ENCODE results near the gene VKORC1. TPM values are rescaled to one million over a fixed set of nuclear protein-coding genes. Genes with fewer than 3 reads are reported as not detected.

VKORC1 gene
- polyA plus RNA-seq, 1 of the 3 experiments (the other 2 are of a cell fraction), result 434 TPM

DNA sequence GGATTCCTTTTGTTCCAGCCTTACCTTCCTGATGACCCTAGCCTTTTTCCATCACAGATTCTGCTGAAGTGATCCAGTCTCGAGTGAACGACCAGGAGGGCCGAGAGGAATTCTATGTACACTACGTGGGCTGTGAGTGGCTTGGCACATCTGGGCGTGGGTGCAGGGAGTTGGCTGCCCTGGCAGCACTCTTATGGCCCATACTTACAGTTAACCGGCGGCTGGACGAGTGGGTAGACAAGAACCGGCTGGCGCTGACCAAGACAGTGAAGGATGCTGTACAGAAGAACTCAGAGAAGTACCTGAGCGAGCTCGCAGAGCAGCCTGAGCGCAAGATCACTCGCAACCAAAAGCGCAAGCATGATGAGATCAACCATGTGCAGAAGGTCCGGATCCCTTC, 25.5 kb upstream of the VKORC1 start:
- DNase-seq, result no peak
- no peak overlapping the region for H3K27ac ChIP-seq (ENCODE audit: low read depth in 2 of 2, low read length in 1 of 2)
- H3K27me3 ChIP-seq (ENCODE audit: insufficient read depth), result no peaks in the 10 kb centered on the region
- H3K9me2 ChIP-seq, result no peaks in the 10 kb centered on the region
- peaks cover 23 to 43% of the 10 kb centered on the region in 2 experiments for H3K36me3 ChIP-seq (replicated peaks in 1 of 2; ENCODE audit: control insufficient read depth in 1 of 2, insufficient read depth in 2 of 2, low read length in 1 of 2)
- H3K4me1 ChIP-seq (ENCODE audit: control insufficient read depth in 1 of 2, insufficient read depth in 2 of 2, low read depth in 1 of 2, low read length in 1 of 2), result peaks cover 6 to 8% of the 10 kb centered on the region in 2 experiments; a peak in 2 of 4 replicates
- no peak overlapping the region for H3K4me3 ChIP-seq (ENCODE audit: low read depth in 2 of 2, low read length in 1 of 2)
- H3K79me2 ChIP-seq (ENCODE audit: insufficient read depth), result peaks cover 40% of the 10 kb centered on the region
- WGBS (ENCODE audit: low lambda C conversion rate), result 96% methylated on average over 15 of the region's 16 CpGs
- H2AFZ ChIP-seq (ENCODE audit: low read depth), result no peak overlapping the region
- H3K9ac ChIP-seq, result no peak overlapping the region
- no peak overlapping the region for H3K4me2 ChIP-seq
- TF ChIP-seq GABPA (IDR thresholded peaks at IDR 0.05; ENCODE audit: low read depth) (no peak), ELF1 (IDR thresholded peaks at IDR 0.05) (no peak), EP300 (IDR thresholded peaks at IDR 0.05; ENCODE audit: borderline replicate concordance in 1 of 2, low read depth in 1 of 2, low read length in 1 of 2) (no peak), MXI1 (IDR thresholded peaks at IDR 0.05; ENCODE audit: low read depth, low read length) (no peak), NRF1 (IDR thresholded peaks at IDR 0.05; ENCODE audit: low read depth, low read length) (no peak), FOXM1 (IDR thresholded peaks at IDR 0.05; ENCODE audit: low read depth) (no peak), FOXJ3 (CRISPR knock-in tag; IDR thresholded peaks at IDR 0.05) (no peak)
- TF ChIP-seq, protein P1, sequence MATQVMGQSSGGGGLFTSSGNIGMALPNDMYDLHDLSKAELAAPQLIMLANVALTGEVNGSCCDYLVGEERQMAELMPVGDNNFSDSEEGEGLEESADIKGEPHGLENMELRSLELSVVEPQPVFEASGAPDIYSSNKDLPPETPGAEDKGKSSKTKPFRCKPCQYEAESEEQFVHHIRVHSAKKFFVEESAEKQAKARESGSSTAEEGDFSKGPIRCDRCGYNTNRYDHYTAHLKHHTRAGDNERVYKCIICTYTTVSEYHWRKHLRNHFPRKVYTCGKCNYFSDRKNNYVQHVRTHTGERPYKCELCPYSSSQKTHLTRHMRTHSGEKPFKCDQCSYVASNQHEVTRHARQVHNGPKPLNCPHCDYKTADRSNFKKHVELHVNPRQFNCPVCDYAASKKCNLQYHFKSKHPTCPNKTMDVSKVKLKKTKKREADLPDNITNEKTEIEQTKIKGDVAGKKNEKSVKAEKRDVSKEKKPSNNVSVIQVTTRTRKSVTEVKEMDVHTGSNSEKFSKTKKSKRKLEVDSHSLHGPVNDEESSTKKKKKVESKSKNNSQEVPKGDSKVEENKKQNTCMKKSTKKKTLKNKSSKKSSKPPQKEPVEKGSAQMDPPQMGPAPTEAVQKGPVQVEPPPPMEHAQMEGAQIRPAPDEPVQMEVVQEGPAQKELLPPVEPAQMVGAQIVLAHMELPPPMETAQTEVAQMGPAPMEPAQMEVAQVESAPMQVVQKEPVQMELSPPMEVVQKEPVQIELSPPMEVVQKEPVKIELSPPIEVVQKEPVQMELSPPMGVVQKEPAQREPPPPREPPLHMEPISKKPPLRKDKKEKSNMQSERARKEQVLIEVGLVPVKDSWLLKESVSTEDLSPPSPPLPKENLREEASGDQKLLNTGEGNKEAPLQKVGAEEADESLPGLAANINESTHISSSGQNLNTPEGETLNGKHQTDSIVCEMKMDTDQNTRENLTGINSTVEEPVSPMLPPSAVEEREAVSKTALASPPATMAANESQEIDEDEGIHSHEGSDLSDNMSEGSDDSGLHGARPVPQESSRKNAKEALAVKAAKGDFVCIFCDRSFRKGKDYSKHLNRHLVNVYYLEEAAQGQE (IDR thresholded peaks at IDR 0.05; ENCODE audit: low read depth, low read length), result no peak
- TF ChIP-seq, protein P2, sequence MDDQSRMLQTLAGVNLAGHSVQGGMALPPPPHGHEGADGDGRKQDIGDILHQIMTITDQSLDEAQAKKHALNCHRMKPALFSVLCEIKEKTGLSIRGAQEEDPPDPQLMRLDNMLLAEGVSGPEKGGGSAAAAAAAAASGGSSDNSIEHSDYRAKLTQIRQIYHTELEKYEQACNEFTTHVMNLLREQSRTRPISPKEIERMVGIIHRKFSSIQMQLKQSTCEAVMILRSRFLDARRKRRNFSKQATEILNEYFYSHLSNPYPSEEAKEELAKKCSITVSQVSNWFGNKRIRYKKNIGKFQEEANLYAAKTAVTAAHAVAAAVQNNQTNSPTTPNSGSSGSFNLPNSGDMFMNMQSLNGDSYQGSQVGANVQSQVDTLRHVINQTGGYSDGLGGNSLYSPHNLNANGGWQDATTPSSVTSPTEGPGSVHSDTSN (IDR thresholded peaks at IDR 0.05), result no peak
- TF ChIP-seq, protein P3, sequence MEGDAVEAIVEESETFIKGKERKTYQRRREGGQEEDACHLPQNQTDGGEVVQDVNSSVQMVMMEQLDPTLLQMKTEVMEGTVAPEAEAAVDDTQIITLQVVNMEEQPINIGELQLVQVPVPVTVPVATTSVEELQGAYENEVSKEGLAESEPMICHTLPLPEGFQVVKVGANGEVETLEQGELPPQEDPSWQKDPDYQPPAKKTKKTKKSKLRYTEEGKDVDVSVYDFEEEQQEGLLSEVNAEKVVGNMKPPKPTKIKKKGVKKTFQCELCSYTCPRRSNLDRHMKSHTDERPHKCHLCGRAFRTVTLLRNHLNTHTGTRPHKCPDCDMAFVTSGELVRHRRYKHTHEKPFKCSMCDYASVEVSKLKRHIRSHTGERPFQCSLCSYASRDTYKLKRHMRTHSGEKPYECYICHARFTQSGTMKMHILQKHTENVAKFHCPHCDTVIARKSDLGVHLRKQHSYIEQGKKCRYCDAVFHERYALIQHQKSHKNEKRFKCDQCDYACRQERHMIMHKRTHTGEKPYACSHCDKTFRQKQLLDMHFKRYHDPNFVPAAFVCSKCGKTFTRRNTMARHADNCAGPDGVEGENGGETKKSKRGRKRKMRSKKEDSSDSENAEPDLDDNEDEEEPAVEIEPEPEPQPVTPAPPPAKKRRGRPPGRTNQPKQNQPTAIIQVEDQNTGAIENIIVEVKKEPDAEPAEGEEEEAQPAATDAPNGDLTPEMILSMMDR (IDR thresholded peaks at IDR 0.05), result no peak
- peaks cover 5% of the 10 kb centered on the region; the same call in 1 of the 2 replicates for H4K20me1 ChIP-seq (ENCODE audit: insufficient read depth)
- CTCF ChIA-PET, result interaction anchor here (1.4 to 4.1 kb wide), 2 partner anchors 23 to 135 kb away, joined by 4 to 30 read pairs; no protein-coding TSS in a partner anchor
- H3K9me3 ChIP-seq, result no peaks in the 10 kb centered on the region
- H3F3A ChIP-seq (replicated peaks; ENCODE audit: insufficient read depth), result peaks cover 6% of the 10 kb centered on the region
- POLR2A ChIA-PET, result no interaction called here

All from SK-N-SH (cell line).